Neuronal stem cell (in vitro differentiated cells): Measurements from ENCODE around the gene PTPRG.

Source experiments
- DNase-seq: peaks from one replicate; pipeline ENCODE4 v3.0.0-alpha.2; 2013; ENCODE audit warnings: low spot score
- H2AFZ ChIP-seq: one replicate; pipeline ENCODE4 v1.6.1; 2013; ENCODE audit warnings: mild to moderate bottlenecking, low read length, inconsistent platforms
- H2AK5ac ChIP-seq: 2 replicates; pipeline ENCODE4 v1.6.1; 2013; ENCODE audit warnings: low read depth, mild to moderate bottlenecking, inconsistent platforms, low read length, moderate library complexity, mixed read lengths
- H2BK120ac ChIP-seq: 2 replicates; pipeline ENCODE4 v1.6.1; 2013; ENCODE audit warnings: low read depth, mild to moderate bottlenecking, inconsistent platforms, low read length, moderate library complexity, mixed read lengths
- H2BK12ac ChIP-seq: one replicate; pipeline ENCODE4 v1.6.1; 2013; ENCODE audit warnings: low read length, inconsistent platforms
- H2BK15ac ChIP-seq: 2 replicates; pipeline ENCODE4 v1.6.1; 2013; ENCODE audit warnings: mild to moderate bottlenecking, low read length, inconsistent platforms, mixed read lengths
- H2BK5ac ChIP-seq: one replicate; pipeline ENCODE4 v1.6.1; 2013; ENCODE audit warnings: inconsistent platforms, mild to moderate bottlenecking, low read length, moderate library complexity
- H3K14ac ChIP-seq: one replicate; pipeline ENCODE4 v1.6.1; 2013; ENCODE audit warnings: low read length, inconsistent platforms
- H3K18ac ChIP-seq: 2 replicates; pipeline ENCODE4 v1.6.1; 2013; ENCODE audit warnings: low read length, inconsistent platforms
- H3K23ac ChIP-seq: 2 replicates; pipeline ENCODE4 v1.6.1; 2013; ENCODE audit warnings: low read depth, mild to moderate bottlenecking, mixed read lengths, low read length, inconsistent platforms; ENCODE audit not compliant: poor library complexity
- H3K27ac ChIP-seq: replicated peaks from 3 replicates; pipeline ENCODE4 v1.5.1; 2013; ENCODE audit warnings: low read length, inconsistent platforms
- H3K27me3 ChIP-seq, 3 experiments: 2 replicates each; pipeline ENCODE4 v1.6.1; 2013; ENCODE audit warnings: low read length in 3 of 3, mild to moderate bottlenecking in 2 of 3, inconsistent platforms in 1 of 3, low read depth in 1 of 3, mixed read lengths in 1 of 3, moderate library complexity in 1 of 3; ENCODE audit not compliant: control insufficient read depth in 3 of 3, insufficient read depth in 3 of 3
- H3K36me3 ChIP-seq, 2 donors: replicated peaks in 1 of 2; 2 replicates each; pipeline ENCODE4 v1.6.1; 2013; ENCODE audit warnings: low read length in 2 of 2; ENCODE audit not compliant: control insufficient read depth in 2 of 2, insufficient read depth in 2 of 2
- H3K4ac ChIP-seq: 2 replicates; pipeline ENCODE4 v1.6.1; 2013; ENCODE audit warnings: inconsistent platforms, mild to moderate bottlenecking, low read length, moderate library complexity
- H3K4me1 ChIP-seq, 2 donors: 1 replicate in 1 of 2; 2 replicates in 1 of 2; pipeline ENCODE4 v1.6.1; 2013; ENCODE audit warnings: low read length in 2 of 2, low read depth in 1 of 2; ENCODE audit not compliant: control insufficient read depth in 2 of 2, insufficient read depth in 1 of 2
- H3K4me2 ChIP-seq: one replicate; pipeline ENCODE4 v1.6.1; 2013; ENCODE audit warnings: mild to moderate bottlenecking, low read length, inconsistent platforms; ENCODE audit not compliant: insufficient read depth, poor library complexity, severe bottlenecking
- H3K4me3 ChIP-seq, 2 donors: 2 replicates each; pipeline ENCODE4 v1.5.1; 2013; ENCODE audit warnings: low read length in 2 of 2, mild to moderate bottlenecking in 2 of 2, inconsistent platforms in 1 of 2, moderate library complexity in 1 of 2
- H3K79me1 ChIP-seq: one replicate; pipeline ENCODE4 v1.6.1; 2013; ENCODE audit warnings: low read depth, mild to moderate bottlenecking, inconsistent platforms, low read length, moderate library complexity
- H3K9ac ChIP-seq: one replicate; pipeline ENCODE4 v1.6.1; 2013; ENCODE audit warnings: mild to moderate bottlenecking, low read depth, low read length, inconsistent platforms; ENCODE audit not compliant: poor library complexity
- H3K9me3 ChIP-seq, 2 donors: replicated peaks in 1 of 2; 2 replicates each; pipeline versions ENCODE3 to v1.6.1; 2013; ENCODE audit warnings: low read length in 2 of 2, mild to moderate bottlenecking in 2 of 2, inconsistent platforms in 1 of 2, low read depth in 1 of 2, mixed read lengths in 1 of 2, moderate library complexity in 1 of 2; ENCODE audit not compliant: control insufficient read depth in 2 of 2, insufficient read depth in 1 of 2
- H4K8ac ChIP-seq: one replicate; pipeline ENCODE4 v1.6.1; 2013; ENCODE audit warnings: low read depth, mild to moderate bottlenecking, inconsistent platforms, low read length, moderate library complexity
- H4K91ac ChIP-seq: one replicate; pipeline ENCODE4 v1.6.1; 2013; ENCODE audit warnings: low read length, low read depth, mild to moderate bottlenecking, inconsistent platforms; ENCODE audit not compliant: poor library complexity
- WGBS, 2 donors: extraction: QIAGEN DNeasy Blood & Tissue Kit; methylation state at CpG; one replicate each; pipeline ENCODE4 v1.1.7; 2013; ENCODE audit warnings: missing lambda C conversion rate in 2 of 2, mixed read lengths in 1 of 2; ENCODE audit not compliant: insufficient read length in 2 of 2, insufficient replicate concordance in 1 of 2; ENCODE audit errors: extremely low coverage in 2 of 2; 5-methylcytosine and 5-hydroxymethylcytosine counted together

The PTPRG gene

DNA sequence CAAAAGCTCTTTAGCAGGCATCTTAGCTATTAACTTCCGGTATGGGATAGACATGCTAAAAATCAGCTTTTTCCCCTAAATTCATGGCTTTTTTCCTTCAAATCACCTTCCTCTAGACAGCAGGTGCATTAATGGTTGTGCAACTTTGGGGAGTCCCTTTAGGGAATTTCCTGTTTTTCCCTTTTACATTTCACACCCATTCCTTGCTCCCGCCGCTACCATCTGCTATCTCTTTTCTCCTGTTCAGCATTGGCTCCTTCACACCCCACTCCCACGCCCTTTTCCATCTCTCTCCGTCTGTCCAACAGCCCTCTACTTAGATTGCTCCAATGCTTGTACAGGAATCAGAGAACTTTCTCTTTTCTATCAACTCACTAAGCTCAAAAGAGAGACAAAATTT, 768.6 kb downstream of the PTPRG start:
- Histone ChIP-seq H3K9ac (no peak overlapping the region), H4K91ac (no peak overlapping the region), H2BK120ac (no peak overlapping the region), H3K14ac (no peak overlapping the region), H3K9me3 (no peaks in the 10 kb centered on the region), H3K27ac (no peak overlapping the region), H3K4me3 (no peak overlapping the region), H2AK5ac (no peak overlapping the region), H3K36me3 (peaks cover 0 to 21% of the 10 kb centered on the region in 2 donors), H4K8ac (no peak overlapping the region), H2BK15ac (no peak overlapping the region), H3K27me3 (no peaks in the 10 kb centered on the region), H2BK12ac (no peak overlapping the region), H3K79me1 (no peaks in the 10 kb centered on the region), H3K23ac (no peak overlapping the region), H3K4me1 (peaks cover 0 to 10% of the 10 kb centered on the region in 2 donors), H3K4me2 (no peak overlapping the region), H2AFZ (no peak overlapping the region), H2BK5ac (no peak overlapping the region), H3K4ac (no peak overlapping the region), H3K18ac (no peak overlapping the region)
- WGBS, 2 donors: no CpG with 5 or more reads among the region's 5 CpGs
- DNase-seq: no peak

GRCh38 chr3:62332017-62332416, 770.6 kb downstream of the PTPRG start:
- no peak overlapping the region for H2BK12ac ChIP-seq
- no CpG with 5 or more reads among the region's 1 CpG for WGBS, 2 donors
- peaks cover 0 to 7% of the 10 kb centered on the region in 2 donors for H3K36me3 ChIP-seq

DNA sequence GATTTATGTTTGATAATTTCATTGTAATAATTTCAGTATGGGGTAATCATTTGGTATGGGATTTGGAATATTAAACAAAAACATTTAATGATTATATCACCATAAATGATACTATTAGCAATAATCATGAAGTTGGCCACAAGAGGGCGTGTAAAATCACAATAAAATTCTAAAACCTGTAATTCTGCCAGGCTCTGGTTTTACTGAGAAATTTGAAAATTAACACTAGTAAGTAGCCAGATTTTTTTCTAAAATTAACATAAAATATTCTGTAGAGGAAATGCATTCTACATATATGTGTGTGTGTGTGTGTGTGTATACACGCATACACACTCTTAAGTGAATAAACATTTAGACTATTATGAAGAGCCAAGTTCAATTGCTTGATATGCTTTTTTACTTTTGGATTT, 771.5 kb downstream of the PTPRG start:
- H2BK5ac ChIP-seq: no peak overlapping the region
- no peak overlapping the region for H3K27ac ChIP-seq
- WGBS, 2 donors: no CpG with 5 or more reads among the region's 2 CpGs
- no peak overlapping the region for H3K14ac ChIP-seq
- no peak overlapping the region for H3K4ac ChIP-seq
- H3K4me2 ChIP-seq: no peak overlapping the region
- no peak overlapping the region for H2AFZ ChIP-seq
- no peak overlapping the region for H3K4me3 ChIP-seq
- no peaks in the 10 kb centered on the region for H3K27me3 ChIP-seq
- no peak overlapping the region for H3K23ac ChIP-seq
- no peak overlapping the region for H2BK12ac ChIP-seq
- peaks cover 0 to under 1% of the 10 kb centered on the region in 2 donors for H3K36me3 ChIP-seq
- H3K18ac ChIP-seq: no peak overlapping the region
- H3K4me1 ChIP-seq: peaks cover 0 to 11% of the 10 kb centered on the region in 2 donors
- H2BK120ac ChIP-seq: no peak overlapping the region
- no peak overlapping the region for H3K9ac ChIP-seq
- H3K9me3 ChIP-seq: no peaks in the 10 kb centered on the region
- no peak overlapping the region for H2AK5ac ChIP-seq
- H2BK15ac ChIP-seq: no peak overlapping the region
- DNase-seq: peak; percentile 15
- H3K79me1 ChIP-seq: no peaks in the 10 kb centered on the region
- no peak overlapping the region for H4K91ac ChIP-seq
- no peak overlapping the region for H4K8ac ChIP-seq

More at GRCh38 chr3:62332017-62332416, 770.6 kb downstream of the PTPRG start:
- Histone ChIP-seq H3K14ac (no peak overlapping the region), H3K79me1 (no peaks in the 10 kb centered on the region), H2BK15ac (no peak overlapping the region), H3K23ac (no peak overlapping the region), H3K4me1 (peaks cover 0 to 11% of the 10 kb centered on the region in 2 donors), H3K9me3 (no peaks in the 10 kb centered on the region), H2AK5ac (no peak overlapping the region), H3K18ac (no peak overlapping the region), H3K4me3 (no peak overlapping the region), H3K4me2 (no peak overlapping the region), H3K4ac (no peak overlapping the region), H2BK120ac (no peak overlapping the region), H2BK5ac (no peak overlapping the region), H4K91ac (no peak overlapping the region), H3K9ac (no peak overlapping the region), H3K27ac (no peak overlapping the region), H3K27me3 (no peaks in the 10 kb centered on the region), H2AFZ (no peak overlapping the region), H4K8ac (no peak overlapping the region)
- no peak for DNase-seq

DNA sequence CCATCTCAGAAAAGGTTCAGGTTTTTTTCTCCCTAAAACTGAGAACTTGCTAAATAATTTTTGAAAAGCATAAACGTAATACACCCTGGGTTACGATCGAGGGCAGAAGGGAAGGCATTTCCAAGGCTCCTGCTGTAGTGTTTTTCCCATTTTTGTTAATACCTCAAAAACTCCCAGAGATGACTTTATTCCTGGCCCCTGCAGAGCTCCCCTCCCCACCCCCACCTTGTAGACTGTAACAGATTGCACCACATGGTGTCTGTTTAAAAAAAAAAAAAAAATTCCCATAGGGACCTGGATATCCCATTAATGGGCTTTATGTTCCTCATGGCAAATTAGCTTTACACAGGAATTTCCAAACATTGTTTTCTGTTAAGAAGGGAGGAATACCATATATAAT, 773.8 kb downstream of the PTPRG start:
- WGBS, 2 donors: no CpG with 5 or more reads among the region's 3 CpGs
- H2BK120ac ChIP-seq: no peak overlapping the region
- H2BK15ac ChIP-seq: no peak overlapping the region
- H4K91ac ChIP-seq: no peak overlapping the region
- no peak overlapping the region for H3K23ac ChIP-seq
- H3K4me2 ChIP-seq: no peak overlapping the region
- H3K36me3 ChIP-seq: no peaks in the 10 kb centered on the region
- no peak overlapping the region for H4K8ac ChIP-seq
- H3K4me1 ChIP-seq: peaks cover 0 to 11% of the 10 kb centered on the region in 2 donors
- no peak overlapping the region for H3K27ac ChIP-seq
- no peak overlapping the region for H3K14ac ChIP-seq
- H2AK5ac ChIP-seq: no peak overlapping the region
- H3K27me3 ChIP-seq: no peaks in the 10 kb centered on the region
- no peak overlapping the region for H3K18ac ChIP-seq
- no peak for DNase-seq
- no peaks in the 10 kb centered on the region for H3K79me1 ChIP-seq
- H3K9me3 ChIP-seq: no peaks in the 10 kb centered on the region
- H2BK12ac ChIP-seq: no peak overlapping the region
- no peak overlapping the region for H3K9ac ChIP-seq
- no peak overlapping the region for H3K4me3 ChIP-seq
- H2AFZ ChIP-seq: no peak overlapping the region
- no peak overlapping the region for H3K4ac ChIP-seq
- H2BK5ac ChIP-seq: no peak overlapping the region
